Mucosa of gallbladder (tissue), 1 donor: ENCODE data around the gene CPM. TPM values are rescaled to one million over a fixed set of nuclear protein-coding genes. Genes with fewer than 3 reads are reported as not detected.

ENCODE experiments used
- DNase-seq: peaks from one replicate; pipeline ENCODE4 v3.0.0-alpha.2; 2020; ENCODE audit warnings: low spot score
- total RNA-seq: library from RNA; stranded (reverse); gene quantifications from one replicate; pipeline ENCODE4 v1.2.1, GENCODE V29; 2021
- donor health status: DM: no; HTN: no; CAD: no.

CPM gene
- total RNA-seq = 61.5 TPM

DNA sequence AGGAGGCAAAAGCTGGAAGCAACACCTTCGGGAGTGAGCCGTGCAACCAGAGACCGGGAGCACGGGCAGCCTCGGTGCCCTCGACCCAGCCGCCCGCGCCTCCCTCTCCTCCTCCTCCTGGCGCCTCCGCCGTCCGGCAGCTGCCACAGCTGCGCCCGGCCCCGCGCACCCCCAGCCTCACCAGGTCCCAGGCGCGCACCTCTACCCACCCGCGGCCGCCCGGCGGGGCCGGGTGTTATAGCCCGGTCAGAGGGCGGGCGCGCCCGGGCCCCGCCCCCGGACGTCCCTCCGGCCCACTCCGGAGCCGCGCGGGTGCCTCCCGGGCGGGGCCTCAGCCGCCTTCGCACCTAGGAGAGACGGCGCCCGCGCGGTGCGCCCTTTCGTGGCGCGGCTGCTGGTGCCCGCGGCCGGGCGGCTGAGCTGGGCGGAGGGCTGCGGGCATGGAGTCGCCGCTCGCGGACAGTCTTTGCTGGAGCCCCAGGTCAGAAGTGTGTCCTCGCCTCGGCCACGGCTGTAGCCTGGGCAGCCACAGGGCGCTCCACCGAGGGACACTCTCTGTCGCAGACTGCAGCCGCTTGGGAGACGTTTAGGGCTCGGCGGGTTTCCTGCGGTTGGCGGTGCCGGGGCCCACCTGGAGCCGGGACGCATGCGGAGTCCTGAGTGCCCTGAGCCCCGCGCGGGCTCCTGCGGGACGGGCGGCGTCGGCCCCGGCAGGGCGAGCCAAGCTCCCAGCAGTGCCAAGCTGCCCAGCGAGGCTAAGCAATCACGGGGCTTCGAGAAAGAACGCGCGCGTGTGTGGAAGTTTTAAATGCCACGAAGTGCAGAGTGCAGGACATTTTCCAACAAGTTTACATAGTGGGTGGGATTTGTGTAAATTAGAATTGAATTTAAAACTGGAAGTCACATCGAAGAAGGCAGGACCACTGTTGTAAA lies at the start of gene CPM:
TSS of gene CPM (minus strand) at position 211 of the 933 bp plus-strand sequence. CDS start 334 bp downstream, outside the sequence.
- peak; percentile 72 for DNase-seq

DNA sequence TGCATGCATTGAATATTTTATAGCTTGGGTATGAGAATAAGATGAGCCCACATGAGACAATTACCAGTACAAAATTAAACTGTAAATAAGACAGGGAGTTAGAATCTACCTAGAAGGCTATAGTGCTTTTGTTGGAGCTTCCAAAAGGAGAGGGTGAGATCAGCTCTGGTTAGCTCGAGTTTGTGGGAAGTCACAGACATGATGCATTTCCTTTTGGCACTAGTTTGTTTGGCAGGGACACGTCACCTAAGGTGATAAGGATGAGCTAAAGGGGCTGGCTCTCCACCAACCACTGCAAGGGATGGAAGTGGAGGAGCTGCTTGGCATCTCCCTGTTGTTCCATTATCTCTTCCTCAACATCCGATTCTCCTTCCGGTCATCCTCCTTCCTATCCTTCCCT lies 48.5 kb upstream of the CPM start:
- DNase-seq = no peak

DNA sequence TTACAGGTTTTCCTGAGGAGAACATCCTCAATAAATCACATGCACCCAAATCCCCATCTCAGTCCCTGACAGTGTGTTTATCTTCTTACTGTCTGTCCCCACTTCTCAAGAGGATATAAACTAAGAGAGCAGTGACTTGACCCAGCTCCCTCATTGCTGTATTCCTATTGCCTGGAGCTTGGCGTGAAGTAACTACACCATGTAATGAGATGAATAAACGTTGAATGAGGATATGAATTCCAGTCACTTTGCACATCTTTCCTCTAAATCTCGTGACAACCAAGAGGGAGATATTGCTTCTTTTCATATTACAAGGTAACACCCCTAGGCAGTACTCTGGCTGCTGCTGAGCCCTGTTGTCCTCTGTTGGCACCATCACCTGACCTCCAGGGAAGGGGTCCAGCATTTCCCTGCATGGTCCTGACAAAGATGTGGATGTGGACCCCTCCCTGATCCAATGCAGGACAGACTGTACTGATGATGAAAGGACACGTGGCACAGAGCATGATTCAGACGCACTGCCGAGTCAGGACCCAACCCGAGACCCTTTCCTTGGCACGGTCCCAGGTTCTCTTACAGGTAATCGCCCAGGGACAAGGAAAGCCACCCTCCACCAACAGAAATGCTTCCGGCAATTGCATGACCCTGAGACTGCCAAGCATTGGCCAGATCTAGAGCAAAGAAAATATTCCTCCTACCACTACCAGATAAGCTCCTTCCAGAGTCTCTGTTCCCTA lies 47.7 kb upstream of the CPM start:
- peak; percentile 84 for DNase-seq

DNA sequence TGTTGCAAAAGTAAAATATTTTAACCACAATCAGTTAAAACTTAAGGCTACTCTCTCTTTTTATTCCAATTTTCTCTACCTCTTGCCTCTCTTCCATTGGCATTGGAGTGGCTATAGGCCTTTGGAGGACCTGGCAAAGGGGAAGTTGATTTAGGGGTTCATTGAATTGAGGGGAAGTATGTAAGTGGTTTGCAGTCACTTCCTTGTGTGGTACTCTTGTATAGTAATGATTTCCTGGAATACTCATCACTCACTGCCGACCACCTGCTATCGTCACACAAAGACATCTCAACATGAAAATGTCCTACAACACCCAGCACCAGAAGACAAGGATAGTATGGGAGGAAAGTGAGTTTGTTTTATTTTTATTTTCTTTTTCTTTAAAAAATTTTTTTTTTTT lies 45.7 kb upstream of the CPM start:
- no peak for DNase-seq

DNA sequence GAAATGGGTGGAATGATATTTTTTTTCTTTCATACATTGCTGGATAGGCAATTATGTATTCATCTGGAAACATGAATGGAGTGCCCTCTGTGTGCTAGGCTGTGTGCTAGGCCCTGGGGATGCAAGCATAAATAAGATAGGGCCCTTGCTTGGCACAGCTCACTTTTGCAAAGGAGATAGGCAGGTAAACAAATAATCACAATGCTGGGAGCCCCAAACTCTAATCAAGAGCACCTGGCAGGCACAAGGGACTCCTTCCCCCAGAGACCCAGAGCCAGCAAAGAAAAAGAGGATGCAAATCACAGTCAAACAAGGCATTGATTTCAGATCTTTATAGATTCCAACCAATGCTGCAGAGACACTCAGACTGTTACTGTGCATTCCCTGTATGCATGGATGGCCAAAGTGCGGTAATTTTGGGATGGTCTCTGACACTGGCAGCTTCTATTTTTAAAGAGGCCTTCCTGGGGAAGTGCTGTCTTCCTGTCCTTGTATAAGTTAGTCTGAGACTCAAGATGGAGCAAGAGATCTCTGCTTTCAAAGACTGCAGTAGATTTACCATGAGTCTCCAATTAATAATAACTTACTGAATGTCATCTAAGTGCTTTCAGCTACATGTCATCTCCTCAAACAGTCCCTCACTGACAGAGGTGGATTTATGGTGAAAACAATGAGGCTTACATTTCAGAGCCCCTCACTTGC lies 45.1 kb upstream of the CPM start:
- no peak for DNase-seq

DNA sequence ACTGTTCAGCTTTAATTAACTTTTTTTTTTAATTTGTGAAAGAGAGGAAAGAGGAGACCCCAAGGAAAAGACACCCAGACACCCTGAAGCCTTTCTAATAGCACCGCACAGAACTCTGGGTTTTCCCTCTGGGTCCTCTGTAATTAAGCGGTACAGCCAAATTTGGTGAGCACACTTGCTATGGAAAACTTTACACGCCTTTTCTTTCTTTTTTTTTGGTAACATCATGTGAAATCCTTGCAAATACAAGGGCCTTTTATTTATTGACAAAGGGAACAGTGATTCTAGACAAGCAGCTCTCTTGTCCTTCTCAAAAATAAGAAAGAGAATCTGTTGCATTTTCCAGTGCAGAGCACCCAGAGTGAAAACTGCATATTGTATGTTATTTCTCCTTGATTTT lies 44.4 kb upstream of the CPM start:
- no peak for DNase-seq

DNA sequence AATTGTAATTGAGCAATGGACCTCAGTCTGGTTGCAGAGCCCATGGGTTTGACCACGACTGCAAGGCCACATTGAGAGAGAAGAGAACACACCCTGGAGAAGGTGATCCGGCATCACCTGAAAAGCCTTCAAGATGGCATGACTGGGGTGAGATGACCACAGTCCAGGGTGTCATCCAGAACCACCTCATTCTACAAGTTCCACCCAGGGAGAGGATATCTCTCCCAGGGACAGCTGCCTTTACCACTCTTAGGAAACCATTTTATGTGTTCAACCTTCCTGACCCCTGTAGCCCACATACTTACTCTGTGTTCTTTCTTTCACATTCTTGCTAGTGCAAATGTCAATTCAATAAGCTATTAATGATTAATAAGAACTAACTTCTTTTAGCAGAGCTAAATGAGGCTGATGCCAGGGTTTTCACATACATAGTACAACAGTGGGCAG lies 43.4 kb upstream of the CPM start:
- peak; percentile 21 for DNase-seq

DNA sequence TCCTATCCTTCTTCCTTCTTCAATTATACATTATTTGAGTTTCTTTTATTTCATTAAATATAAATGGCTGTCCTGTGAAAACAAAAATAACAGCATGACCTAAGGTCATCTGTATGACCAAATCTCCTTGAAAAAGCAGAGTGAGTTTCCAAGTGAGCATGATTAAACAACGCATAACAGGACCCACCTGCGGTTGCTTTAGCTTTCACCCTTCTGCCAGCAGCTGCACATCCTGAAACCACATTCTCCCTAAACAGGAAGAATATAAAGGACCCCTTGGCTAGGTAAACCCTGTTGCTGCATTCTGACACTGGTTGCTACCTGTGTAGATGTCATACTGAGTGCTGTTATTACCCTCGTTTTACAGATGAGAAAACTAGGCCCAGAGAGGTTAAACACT lies 42.8 kb upstream of the CPM start:
- DNase-seq = no peak

DNA sequence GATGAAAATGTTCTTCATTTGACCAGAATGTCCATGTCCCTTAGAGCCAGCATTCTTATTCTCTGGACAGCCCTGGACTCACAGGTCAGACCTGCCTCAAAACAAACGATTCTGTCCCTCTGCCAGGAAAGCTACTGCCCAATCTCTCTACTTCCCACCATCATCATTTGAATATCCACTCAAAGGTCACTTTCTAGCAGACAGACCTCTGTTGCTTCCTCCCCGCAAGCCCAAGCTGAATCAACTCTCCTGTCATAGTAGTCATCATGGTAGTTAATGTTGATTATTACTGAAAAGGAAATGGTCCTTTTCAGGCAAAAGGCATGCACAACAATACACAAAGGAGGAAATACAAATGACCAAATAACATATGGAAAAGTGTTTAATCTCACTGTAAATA lies 39.6 kb upstream of the CPM start:
- peak; percentile 65 for DNase-seq

DNA sequence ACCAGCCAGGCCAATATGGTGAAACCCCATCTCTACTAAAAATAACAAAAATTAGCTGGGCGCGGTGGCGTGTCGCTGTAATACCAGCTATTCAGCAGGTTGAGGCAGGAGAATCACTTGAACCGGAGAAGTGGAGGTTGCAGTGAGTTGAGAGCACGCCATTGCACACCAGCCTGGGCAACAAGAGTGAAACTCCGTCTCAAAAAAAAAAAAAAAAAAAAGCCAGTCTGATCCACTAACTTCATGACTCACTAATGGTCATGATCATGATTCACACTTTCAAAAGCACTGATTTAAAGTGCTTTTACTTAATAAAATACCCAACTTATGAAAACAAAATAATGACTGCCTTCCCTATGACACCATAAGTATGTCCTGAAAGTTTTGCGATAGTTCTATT lies 38.4 kb upstream of the CPM start:
- no peak for DNase-seq

DNA sequence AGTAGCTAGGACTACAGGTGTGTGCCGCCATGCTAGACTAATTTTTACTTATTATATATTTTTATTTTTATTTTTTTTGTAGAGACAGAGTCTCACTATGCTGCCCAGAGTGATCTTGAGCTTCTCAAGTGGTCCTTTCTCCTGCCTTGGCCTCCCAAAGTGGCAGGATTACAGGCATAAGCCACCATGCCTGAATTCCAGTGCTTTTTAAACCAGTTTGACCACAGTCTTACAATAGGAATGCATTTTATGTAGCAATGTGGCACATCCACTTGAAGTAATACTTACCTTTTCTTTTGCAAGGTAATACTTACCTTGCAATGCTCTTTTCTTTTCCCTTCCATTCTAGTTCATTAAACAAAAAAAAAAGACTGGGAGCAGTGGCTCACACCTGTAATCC lies 38.0 kb upstream of the CPM start:
- DNase-seq = no peak

DNA sequence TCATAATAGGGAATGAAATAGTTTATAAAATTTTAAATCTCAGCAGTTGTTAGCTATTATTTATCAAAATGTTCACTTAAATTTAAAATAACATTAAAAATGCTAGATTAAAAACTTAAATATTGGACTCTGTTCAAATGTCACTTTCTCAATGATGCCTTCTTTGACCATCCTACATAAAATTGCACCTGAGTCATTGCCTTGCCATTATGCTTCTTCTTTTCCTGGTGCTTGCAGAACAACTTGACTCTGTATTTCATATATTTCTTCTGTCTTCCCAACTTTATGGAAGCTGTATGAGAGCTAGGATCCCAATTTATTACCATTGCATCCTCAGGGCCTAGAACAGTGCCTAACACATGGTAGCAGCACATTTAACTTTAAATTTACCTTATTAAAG lies 37.3 kb upstream of the CPM start:
- no peak for DNase-seq

DNA sequence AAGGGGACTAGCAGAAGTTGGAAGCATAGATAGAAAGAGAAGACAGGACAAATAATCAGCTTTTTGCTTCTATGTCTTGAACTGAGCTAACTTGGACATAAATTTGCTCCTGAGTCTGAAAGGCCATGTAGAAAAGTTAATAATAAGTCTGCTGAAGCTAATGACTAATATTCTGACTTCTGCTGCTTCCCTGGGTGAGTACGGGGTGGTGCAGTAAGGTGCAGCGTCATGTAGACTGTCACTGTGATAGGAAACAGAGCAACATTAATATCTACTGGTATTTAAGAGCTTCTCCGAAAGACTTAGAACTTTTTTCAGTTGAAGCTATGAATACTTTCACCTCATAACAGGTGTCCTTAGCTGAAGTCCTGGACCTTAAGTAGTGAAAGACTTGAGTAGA lies 34.1 kb upstream of the CPM start:
- no peak for DNase-seq

DNA sequence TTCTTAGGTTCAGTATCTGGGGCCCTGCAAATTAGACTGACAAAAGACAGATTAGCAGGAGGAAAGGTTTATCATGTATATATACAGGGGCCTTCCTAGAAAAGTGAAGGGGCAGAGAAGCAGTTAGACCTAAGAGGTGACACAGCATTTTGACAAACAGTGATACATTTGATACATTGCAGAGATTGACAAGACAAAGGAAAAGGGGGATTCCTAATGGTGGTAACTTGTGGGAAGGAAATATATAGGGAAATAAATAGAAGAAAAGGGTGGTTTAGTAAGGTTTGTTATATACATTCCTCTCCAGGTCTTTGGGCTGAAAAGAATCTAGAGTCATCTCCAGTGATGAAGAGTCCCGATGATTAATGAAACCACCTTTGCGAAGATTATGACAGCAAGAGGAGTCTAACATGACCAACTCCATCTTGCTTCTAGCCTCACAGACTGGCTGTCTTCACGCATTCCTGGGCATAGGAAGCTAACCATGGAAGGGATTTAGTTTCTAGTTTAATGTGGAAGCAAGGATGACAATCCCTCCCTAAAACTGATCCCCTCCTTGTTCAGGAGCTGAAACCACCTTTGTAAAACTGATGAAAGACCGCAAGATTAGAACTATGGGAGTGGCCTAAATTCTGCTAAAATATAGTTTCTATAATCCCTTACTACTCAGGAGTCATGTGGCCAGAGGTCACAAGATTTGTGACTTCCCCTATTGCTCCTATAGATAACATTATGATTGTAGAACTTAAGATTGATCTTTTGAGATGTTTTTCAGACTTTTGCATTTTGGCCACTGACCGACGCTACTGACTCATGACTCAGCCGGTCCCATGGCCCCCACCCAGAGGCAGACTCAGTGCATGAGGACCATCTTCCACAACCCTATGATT lies 31.1 kb upstream of the CPM start:
- no peak for DNase-seq

DNA sequence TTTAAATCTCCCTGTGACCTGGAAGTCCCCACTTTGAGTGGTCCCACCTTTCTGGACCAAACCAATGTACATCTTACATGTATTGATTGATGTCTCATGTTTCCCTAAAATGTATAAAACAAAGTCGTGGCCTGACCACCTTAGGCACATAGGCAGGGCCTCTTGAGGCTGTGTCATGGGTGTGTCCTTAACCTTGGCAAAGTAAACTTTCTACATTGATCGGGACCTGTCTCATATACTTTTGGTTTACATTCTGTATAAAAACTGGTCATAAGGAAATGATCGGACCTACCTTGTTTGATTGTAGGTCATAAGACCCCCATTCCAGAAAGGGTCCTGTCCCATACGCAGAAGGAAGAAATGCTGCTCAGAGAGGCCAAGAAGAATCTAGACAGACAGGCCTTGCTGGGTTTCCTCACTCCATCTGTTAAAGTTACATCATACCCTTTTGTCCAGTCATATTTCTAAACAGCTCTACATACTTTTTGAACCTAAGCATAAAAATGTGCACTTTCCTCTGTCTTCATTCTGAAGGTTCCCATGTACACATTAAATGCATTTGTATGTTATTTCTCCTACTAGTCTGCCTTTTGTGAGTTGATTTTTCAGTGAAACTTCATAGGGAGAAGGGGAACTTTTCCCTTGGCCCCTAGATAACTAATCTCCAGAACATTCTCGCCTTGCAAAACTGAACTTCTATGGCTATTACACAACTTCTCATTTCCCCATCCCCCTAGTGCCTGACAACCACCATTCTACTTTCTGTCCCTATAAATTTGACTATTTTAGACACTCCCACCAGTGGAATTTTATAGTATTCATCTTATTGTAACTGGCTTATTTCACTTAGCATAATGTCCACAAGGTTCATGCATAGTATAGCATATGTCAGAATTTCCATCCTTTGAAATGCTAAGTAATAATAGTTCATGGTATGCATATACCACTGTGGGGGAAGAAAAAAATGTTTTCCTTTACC lies 30.2 kb upstream of the CPM start:
- no peak for DNase-seq

DNA sequence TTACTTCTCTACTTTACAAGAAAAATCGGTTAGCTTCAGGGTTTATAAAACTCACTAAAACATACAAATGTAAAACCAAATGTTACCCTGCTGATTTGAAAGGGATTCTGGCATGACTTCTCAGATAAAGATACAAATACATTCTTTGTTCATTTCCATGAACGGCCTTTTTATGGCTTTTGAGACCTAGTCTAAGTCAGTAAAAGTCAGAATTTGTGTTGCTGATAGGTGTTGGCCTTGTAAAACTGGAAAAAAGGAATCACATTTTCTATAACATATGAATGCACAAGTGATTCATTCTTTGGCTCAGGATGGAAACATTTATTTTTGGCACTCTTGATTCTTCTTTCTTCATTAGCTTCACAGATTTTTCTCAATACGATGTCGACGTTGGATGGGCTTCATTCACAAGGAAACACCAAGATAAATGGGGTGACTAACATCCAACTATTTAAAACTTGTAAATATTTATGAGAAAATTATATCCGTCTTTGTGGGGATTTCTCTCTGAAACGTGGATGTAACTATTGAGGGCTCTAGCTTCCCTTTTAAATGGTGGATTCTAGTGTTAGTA lies 27.0 kb upstream of the CPM start:
- DNase-seq = no peak

DNA sequence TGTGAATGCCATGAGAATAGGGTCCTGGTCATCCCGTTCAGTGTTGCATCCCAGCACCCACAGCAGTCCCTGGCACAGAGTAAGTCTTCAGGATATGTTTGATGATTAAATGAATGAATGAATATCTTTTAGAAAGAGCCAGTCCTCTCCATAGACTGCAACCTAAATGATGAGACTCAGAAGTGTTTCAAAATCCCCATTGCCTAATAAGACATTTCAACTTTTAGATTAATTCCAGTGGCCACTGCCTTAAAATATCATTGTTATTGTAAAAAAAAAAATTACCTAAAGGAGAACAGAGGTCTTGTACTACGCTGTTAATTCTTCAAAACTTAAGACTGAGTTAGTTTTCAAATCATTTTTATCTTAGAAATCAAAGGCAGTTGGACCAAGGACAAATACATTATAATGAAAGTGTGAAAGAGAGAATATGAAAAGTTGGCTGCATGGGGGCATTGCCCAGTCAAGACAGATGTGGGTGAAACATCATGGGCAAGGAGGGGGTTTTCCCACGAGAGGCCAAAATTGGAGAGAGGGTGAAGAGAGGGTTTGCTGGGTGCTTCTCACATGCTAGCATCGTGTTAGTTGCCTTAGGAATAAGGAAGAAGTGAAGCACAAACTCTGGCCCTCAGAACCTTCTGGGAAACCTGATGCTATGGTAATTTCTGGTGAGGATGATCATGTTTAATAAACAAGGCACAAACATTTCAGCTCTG lies 26.3 kb upstream of the CPM start:
- no peak for DNase-seq

DNA sequence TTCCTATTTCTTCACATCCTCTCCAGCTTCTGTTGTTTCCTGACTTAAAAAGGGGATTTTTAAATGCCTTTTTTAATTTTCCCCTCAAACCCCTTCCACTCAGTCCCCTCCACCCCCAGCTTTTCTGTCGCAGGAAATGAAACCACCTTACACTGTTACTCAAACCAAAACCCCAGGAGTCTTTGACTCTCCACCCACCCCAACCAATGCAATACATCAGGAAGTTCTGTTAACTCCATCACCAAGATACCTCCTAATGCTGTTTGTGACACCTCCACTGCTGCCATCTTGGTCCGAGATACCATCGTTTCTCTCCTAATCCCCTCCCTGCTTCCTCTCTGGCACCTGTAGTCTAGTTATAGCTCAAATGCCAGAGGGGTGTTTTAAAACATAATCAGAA lies 25.4 kb upstream of the CPM start:
- no peak for DNase-seq

DNA sequence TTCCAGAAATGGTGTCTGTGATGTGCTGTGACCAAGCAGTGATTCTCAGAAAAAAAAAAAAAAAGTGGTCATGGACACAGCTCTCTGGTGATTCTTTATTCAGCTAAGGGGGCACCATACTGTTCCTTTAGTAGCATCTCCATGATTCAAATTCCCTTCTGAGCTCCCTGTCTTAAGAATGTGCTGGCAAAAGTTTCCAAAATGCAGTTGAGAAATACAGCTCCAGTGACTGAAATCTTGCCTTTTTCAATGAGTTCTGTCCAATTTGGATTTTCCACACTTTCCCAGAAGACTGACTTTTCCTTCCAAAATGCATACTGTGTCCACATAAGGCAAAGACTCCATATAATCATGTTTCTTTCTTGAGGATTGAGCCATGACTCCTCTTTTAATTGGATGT lies 24.3 kb upstream of the CPM start:
- no peak for DNase-seq
